Measurements from ENCODE around the gene SRM.
"Not testable (repeated sequence)": the region's sequence is repeated elsewhere in the genome, so short reads cannot be mapped to it uniquely, and the experiment has no call there.

The SRM gene

DNA sequence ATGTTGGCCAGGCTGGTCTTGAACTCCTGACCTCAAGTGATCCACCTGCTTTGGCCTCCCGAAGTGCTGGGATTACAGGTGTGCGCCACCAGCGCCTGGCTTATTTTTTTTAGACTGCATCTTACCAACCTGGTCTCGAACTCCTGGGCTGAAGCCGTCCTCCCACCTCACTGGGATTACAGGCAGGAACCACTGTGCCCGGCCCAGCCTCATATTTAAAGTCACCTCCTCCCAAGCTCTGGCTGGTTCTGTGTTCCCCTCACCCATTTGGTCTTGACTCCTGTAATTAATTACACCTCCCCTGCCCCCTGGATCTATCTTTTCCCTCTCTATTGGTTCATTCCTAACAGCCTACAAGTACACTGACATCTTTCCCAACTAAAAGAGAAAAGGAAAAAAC is 41.5 kb upstream of the SRM start:
- Histone ChIP-seq H3K18ac (ENCODE audit: low read depth in 1 of 2, low read length in 2 of 2) (no peak overlapping the region), H2BK12ac (ENCODE audit: low read length in 2 of 2) (no peak overlapping the region), H3K27ac (ENCODE audit: low read length, poor library complexity, severe bottlenecking) (no peak overlapping the region), H3K9me3 (ENCODE audit: control insufficient read depth, low read length) (no peaks in the 10 kb centered on the region), H4K91ac (ENCODE audit: low read length) (no peak overlapping the region), H3K23ac (ENCODE audit: low read length in 2 of 2) (no peak overlapping the region), H2BK5ac (ENCODE audit: low read depth, low read length, poor library complexity, severe bottlenecking) (no peak overlapping the region), H2AK5ac (ENCODE audit: low read length, severe bottlenecking) (no peak overlapping the region), H3K36me3 (ENCODE audit: control insufficient read depth in 1 of 2, insufficient read depth in 2 of 2, low read depth in 1 of 2, low read length in 2 of 2) (peaks cover 20 to 22% of the 10 kb centered on the region in 2 experiments), H2AFZ (ENCODE audit: low read depth, low read length) (no peak overlapping the region), H3K79me1 (replicated peaks; ENCODE audit: low read length, poor library complexity, severe bottlenecking) (peaks cover 15% of the 10 kb centered on the region), H2BK120ac (ENCODE audit: low read depth, low read length) (no peak overlapping the region), H2BK15ac (ENCODE audit: low read depth, poor library complexity, severe bottlenecking) (no peak overlapping the region), H3K4me1 (ENCODE audit: control insufficient read depth, insufficient read depth, low read depth, low read length) (peaks cover 4% of the 10 kb centered on the region), H3K9ac (ENCODE audit: low read length) (no peak overlapping the region), H3K4ac (ENCODE audit: low read depth in 1 of 2, low read length in 2 of 2) (no peak overlapping the region), H3K4me2 (ENCODE audit: low read length, poor library complexity, severe bottlenecking) (no peak overlapping the region), H3K14ac (ENCODE audit: low read length in 2 of 2) (no peak overlapping the region), H3K27me3 (ENCODE audit: control insufficient read depth in 1 of 2, insufficient read depth in 1 of 2, low read length in 2 of 2) (no peaks in the 10 kb centered on the region), H4K8ac (ENCODE audit: low read length) (no peak overlapping the region), H3K4me3 (ENCODE audit: insufficient read depth in 1 of 2, low read depth in 1 of 2, low read length in 2 of 2) (no peak overlapping the region)
- WGBS = 98% methylated on average over 6 of the region's 6 CpGs
- DNase-seq = no peak

DNA sequence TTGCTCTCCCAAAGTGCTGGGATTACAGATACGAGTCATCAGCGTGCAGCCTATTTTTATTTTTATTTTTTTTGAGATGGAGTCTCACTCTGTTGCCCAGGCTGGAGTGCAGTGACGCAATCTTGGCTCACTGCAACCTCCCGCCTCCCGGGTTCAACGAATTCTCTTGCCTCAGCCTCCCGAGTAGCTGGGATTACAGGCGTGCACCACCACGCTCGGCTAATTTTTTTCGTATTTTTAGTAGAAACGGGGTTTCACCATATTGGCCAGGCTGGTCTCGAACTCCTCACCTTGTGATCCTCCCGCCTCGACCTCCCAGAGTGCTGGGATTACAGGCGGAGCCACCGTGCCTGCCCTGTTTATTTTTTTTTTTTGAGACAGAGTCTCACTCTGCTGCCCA is 41.0 kb upstream of the SRM start:
- H3K9me3 ChIP-seq (ENCODE audit: control insufficient read depth, low read length); H2BK120ac ChIP-seq (ENCODE audit: low read depth, low read length); H4K8ac ChIP-seq (ENCODE audit: low read length); H3K18ac ChIP-seq (ENCODE audit: low read depth in 1 of 2, low read length in 2 of 2); H2AFZ ChIP-seq (ENCODE audit: low read depth, low read length); H2BK12ac ChIP-seq (ENCODE audit: low read length in 2 of 2); H3K23ac ChIP-seq (ENCODE audit: low read length in 2 of 2); H3K4me2 ChIP-seq (ENCODE audit: low read length, poor library complexity, severe bottlenecking); H3K9ac ChIP-seq (ENCODE audit: low read length); H3K27ac ChIP-seq (ENCODE audit: low read length, poor library complexity, severe bottlenecking); H3K27me3 ChIP-seq (ENCODE audit: control insufficient read depth in 1 of 2, insufficient read depth in 1 of 2, low read length in 2 of 2); H3K4ac ChIP-seq (ENCODE audit: low read depth in 1 of 2, low read length in 2 of 2); H3K4me3 ChIP-seq (ENCODE audit: insufficient read depth in 1 of 2, low read depth in 1 of 2, low read length in 2 of 2); H3K14ac ChIP-seq (ENCODE audit: low read length in 2 of 2); H2BK15ac ChIP-seq (ENCODE audit: low read depth, poor library complexity, severe bottlenecking); H3K4me1 ChIP-seq (ENCODE audit: control insufficient read depth, insufficient read depth, low read depth, low read length); DNase-seq; H4K91ac ChIP-seq (ENCODE audit: low read length); H2AK5ac ChIP-seq (ENCODE audit: low read length, severe bottlenecking); H2BK5ac ChIP-seq (ENCODE audit: low read depth, low read length, poor library complexity, severe bottlenecking): not testable (repeated sequence)
- peaks cover 20 to 23% of the 10 kb centered on the region in 2 experiments for H3K36me3 ChIP-seq (ENCODE audit: control insufficient read depth in 1 of 2, insufficient read depth in 2 of 2, low read depth in 1 of 2, low read length in 2 of 2)
- H3K79me1 ChIP-seq (replicated peaks; ENCODE audit: low read length, poor library complexity, severe bottlenecking) = peaks cover 20% of the 10 kb centered on the region
- WGBS = 98% methylated on average over 17 of the region's 17 CpGs

DNA sequence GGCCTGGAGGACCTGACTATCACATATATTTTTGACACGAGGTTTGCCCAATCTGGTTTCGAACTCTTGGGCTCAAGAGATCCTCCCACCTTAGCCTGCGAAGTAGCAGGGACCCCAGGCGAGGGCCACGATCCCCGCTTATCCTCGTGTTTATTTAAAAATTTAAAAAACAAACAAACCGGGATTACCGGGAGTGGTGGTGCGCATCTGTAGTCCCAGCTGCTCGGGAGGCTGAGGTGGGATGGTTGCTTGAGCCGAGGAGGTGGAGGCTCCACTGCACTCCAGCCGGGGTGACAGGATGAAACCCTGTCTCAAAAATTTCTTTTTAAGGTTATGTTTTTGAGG is 40.3 kb upstream of the SRM start:
- DNase-seq = no peak
- WGBS = 76% methylated on average over 13 of the region's 13 CpGs
- H3K79me1 ChIP-seq (replicated peaks; ENCODE audit: low read length, poor library complexity, severe bottlenecking) = peaks cover 21% of the 10 kb centered on the region
- H3K27ac ChIP-seq (ENCODE audit: low read length, poor library complexity, severe bottlenecking) = no peak overlapping the region
- H2BK12ac ChIP-seq (ENCODE audit: low read length in 2 of 2) = no peak overlapping the region
- peak overlapping the region; percentile 89 for H3K4me2 ChIP-seq (ENCODE audit: low read length, poor library complexity, severe bottlenecking)
- H3K4me3 ChIP-seq (ENCODE audit: insufficient read depth in 1 of 2, low read depth in 1 of 2, low read length in 2 of 2) = peak overlapping the region; percentile 98 to 99
- H2BK120ac ChIP-seq (ENCODE audit: low read depth, low read length) = peak overlapping the region; percentile 19
- H3K9ac ChIP-seq (ENCODE audit: low read length) = peak overlapping the region; percentile 99
- H3K36me3 ChIP-seq (ENCODE audit: control insufficient read depth in 1 of 2, insufficient read depth in 2 of 2, low read depth in 1 of 2, low read length in 2 of 2) = peaks cover 21 to 22% of the 10 kb centered on the region in 2 experiments
- H2BK15ac ChIP-seq (ENCODE audit: low read depth, poor library complexity, severe bottlenecking) = peak overlapping the region; percentile 48
- H3K23ac ChIP-seq (ENCODE audit: low read length in 2 of 2) = no peak overlapping the region
- H3K14ac ChIP-seq (ENCODE audit: low read length in 2 of 2) = no peak overlapping the region
- peak overlapping the region; percentile 98 for H4K8ac ChIP-seq (ENCODE audit: low read length)
- H3K27me3 ChIP-seq (ENCODE audit: control insufficient read depth in 1 of 2, insufficient read depth in 1 of 2, low read length in 2 of 2) = no peaks in the 10 kb centered on the region
- H3K18ac ChIP-seq (ENCODE audit: low read depth in 1 of 2, low read length in 2 of 2) = peak overlapping the region; percentile 66 to 91
- peak overlapping the region; percentile 29 for H2AFZ ChIP-seq (ENCODE audit: low read depth, low read length)
- H2AK5ac ChIP-seq (ENCODE audit: low read length, severe bottlenecking) = peak overlapping the region; percentile 97
- no peak overlapping the region for H2BK5ac ChIP-seq (ENCODE audit: low read depth, low read length, poor library complexity, severe bottlenecking)
- H3K4ac ChIP-seq (ENCODE audit: low read depth in 1 of 2, low read length in 2 of 2) = peak overlapping the region in 1 of 2 experiments; percentile 88
- H3K9me3 ChIP-seq (ENCODE audit: control insufficient read depth, low read length) = no peaks in the 10 kb centered on the region
- H3K4me1 ChIP-seq (ENCODE audit: control insufficient read depth, insufficient read depth, low read depth, low read length) = peaks cover 4% of the 10 kb centered on the region
- H4K91ac ChIP-seq (ENCODE audit: low read length) = peak overlapping the region; percentile 86

DNA sequence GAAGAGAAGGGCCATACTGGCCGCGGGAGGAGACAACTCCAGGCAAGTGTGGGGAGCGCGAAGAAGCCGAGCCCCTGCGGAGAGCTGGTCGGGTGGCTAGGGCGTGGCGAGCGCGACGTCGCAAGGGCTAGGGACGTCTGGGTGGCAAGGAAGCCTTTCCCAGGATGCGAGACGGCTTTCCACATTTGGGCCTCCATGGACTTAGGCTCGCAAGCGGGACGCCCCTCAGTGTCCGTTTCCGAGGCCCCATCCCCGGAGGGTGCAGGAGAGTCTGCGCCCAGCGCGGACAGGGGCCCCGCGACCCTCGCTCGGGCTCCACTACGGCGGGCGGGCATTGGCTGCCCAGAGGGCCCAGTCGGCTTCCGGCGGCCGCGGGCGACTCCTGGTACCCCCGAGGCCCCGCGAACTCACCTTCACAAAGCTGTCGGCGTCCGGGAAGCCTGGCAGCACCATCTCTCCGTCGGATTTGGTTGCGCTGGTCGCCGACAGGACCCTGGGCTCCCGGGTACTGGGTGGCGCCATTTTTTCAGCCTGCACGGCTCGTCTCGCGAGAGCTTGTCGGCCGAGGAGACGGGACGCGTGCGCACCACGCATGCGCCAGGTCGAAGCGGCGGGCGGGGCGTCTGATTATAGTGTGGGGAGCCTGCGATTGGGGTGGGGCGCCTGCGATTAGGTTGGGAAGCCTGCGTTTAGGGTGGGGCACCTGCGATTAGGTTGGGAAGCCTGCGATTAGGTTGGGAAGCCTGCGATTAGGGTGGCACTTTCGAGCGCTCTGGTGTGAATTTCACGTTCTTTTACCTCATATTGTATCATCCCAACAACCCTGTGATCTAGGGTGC is 39.7 kb upstream of the SRM start, which contains the start of gene EXOSC10:
TSS of gene EXOSC10 (minus strand) at position 560 of the 839 bp plus-strand sequence. CDS start at position 522, 38 bp downstream.
- Histone ChIP-seq H3K9me3 (ENCODE audit: control insufficient read depth, low read length) (no peaks in the 10 kb centered on the region), H4K91ac (ENCODE audit: low read length) (peak within 1 kb of the TSS; percentile 86), H3K18ac (ENCODE audit: low read depth in 1 of 2, low read length in 2 of 2) (peak within 1 kb of the TSS; percentile 89 to 92), H2BK5ac (ENCODE audit: low read depth, low read length, poor library complexity, severe bottlenecking) (no peak within 1 kb of the TSS), H3K4me3 (ENCODE audit: insufficient read depth in 1 of 2, low read depth in 1 of 2, low read length in 2 of 2) (peak within 1 kb of the TSS; percentile 98 to 99), H2BK15ac (ENCODE audit: low read depth, poor library complexity, severe bottlenecking) (peak within 1 kb of the TSS; percentile 63), H2BK120ac (ENCODE audit: low read depth, low read length) (peak within 1 kb of the TSS; percentile 84), H3K36me3 (ENCODE audit: control insufficient read depth in 1 of 2, insufficient read depth in 2 of 2, low read depth in 1 of 2, low read length in 2 of 2) (peaks cover 25 to 28% of the 10 kb centered on the region in 2 experiments), H3K27ac (ENCODE audit: low read length, poor library complexity, severe bottlenecking) (peak within 1 kb of the TSS; percentile 24), H2BK12ac (ENCODE audit: low read length in 2 of 2) (no peak within 1 kb of the TSS), H3K27me3 (ENCODE audit: control insufficient read depth in 1 of 2, insufficient read depth in 1 of 2, low read length in 2 of 2) (no peaks in the 10 kb centered on the region), H4K8ac (ENCODE audit: low read length) (peak within 1 kb of the TSS; percentile 98), H3K9ac (ENCODE audit: low read length) (peak within 1 kb of the TSS; percentile 99), H2AK5ac (ENCODE audit: low read length, severe bottlenecking) (peak within 1 kb of the TSS; percentile 97), H2AFZ (ENCODE audit: low read depth, low read length) (peak within 1 kb of the TSS; percentile 65), H3K79me1 (replicated peaks; ENCODE audit: low read length, poor library complexity, severe bottlenecking) (peaks cover 21% of the 10 kb centered on the region), H3K23ac (ENCODE audit: low read length in 2 of 2) (peak within 1 kb of the TSS in 1 of 2 experiments; percentile 71), H3K4me1 (ENCODE audit: control insufficient read depth, insufficient read depth, low read depth, low read length) (peaks cover 4% of the 10 kb centered on the region), H3K4me2 (ENCODE audit: low read length, poor library complexity, severe bottlenecking) (peak within 1 kb of the TSS; percentile 89), H3K14ac (ENCODE audit: low read length in 2 of 2) (peak within 1 kb of the TSS in 1 of 2 experiments; percentile 86), H3K4ac (ENCODE audit: low read depth in 1 of 2, low read length in 2 of 2) (peak within 1 kb of the TSS; percentile 57 to 96)
- DNase-seq = peak; percentile 89
- WGBS = 1% methylated on average over 61 of the region's 78 CpGs

All from mesenchymal stem cell (in vitro differentiated cells and primary cell).